Progenitor cell of endocrine pancreas (in vitro differentiated cells): ENCODE results near the gene EVI5L. TPM values are rescaled to one million over a fixed set of nuclear protein-coding genes. Genes with fewer than 3 reads are reported as not detected.

Experiments
- DNase-seq: peaks from one replicate; pipeline ENCODE4 v3.0.0; 2021; ENCODE audit warnings: low spot score; ENCODE audit not compliant: unreplicated experiment
- H3K27ac Mint-ChIP-seq: 2 replicates; pipeline ENCODE4 v1.8.0; 2021; ENCODE audit warnings: mild to moderate bottlenecking, moderate library complexity, mixed read lengths
- H3K27me3 Mint-ChIP-seq: 2 replicates; pipeline ENCODE4 v1.8.0; 2021; ENCODE audit warnings: mixed read lengths
- H3K36me3 Mint-ChIP-seq: 2 replicates; pipeline ENCODE4 v1.8.0; 2022; ENCODE audit warnings: mixed read lengths; ENCODE audit not compliant: insufficient read depth
- H3K4me1 Mint-ChIP-seq: 2 replicates; pipeline ENCODE4 v1.8.0; 2021; ENCODE audit warnings: low read depth, mixed read lengths
- H3K4me3 Mint-ChIP-seq: 2 replicates; pipeline ENCODE4 v1.8.0; 2021; ENCODE audit warnings: low read depth, mild to moderate bottlenecking, moderate library complexity, mixed read lengths
- H3K9me3 Mint-ChIP-seq: 2 replicates; pipeline ENCODE4 v1.8.0; 2021; ENCODE audit warnings: low read depth, mixed read lengths
- total RNA-seq: library from RNA; stranded (reverse); gene quantifications from 2 replicates; pipeline ENCODE4 v1.2.1, GENCODE V29; 2021
- TF ChIP-seq, protein P1 (sequence below): fragments of 200-600 bp; sonication (generic); IDR thresholded peaks from one replicate; pipeline ENCODE4 v1.5.0; 2021; ENCODE audit warnings: antibody characterized with exemption, mild to moderate bottlenecking; ENCODE audit not compliant: unreplicated experiment

EVI5L gene
- total RNA-seq, 1 donor from 2014 or later: 16.2 TPM

DNA sequence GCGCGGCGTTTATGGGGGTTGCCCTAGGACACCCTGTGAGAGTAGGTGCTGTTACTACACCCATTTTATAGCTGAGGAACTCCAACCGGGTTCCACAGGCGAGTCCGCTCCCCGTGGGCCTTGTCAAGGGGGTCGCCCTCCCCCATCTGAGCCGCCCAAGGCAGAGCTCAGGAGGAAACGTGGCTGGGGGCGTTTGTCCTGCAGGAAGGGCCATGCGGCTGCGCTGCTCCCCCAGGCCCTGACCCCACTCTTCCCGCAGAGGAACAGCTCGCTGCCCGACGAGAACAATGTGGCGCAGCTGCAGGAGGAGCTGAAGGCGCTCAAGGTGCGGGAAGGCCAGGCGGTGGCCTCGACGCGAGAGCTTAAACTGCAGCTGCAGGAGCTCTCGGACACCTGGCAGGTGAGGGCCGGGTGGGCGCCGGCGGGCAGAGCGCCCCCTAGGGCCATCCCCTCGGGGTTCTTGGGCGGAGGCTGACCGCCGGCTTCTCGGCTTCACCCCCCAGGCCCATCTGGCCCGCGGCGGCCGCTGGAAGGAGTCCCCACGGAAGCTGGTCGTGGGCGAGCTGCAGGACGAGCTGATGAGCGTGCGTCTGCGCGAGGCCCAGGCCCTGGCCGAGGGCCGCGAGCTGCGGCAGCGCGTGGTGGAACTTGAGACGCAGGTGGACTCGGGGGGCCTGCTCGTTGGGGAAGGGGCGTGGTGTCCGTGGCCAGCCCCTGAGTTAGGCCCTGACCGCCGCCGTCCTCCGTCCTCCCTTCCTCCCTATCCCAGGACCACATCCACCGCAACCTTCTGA, 31.8 kb downstream of the EVI5L start:
- Mint-ChIP-seq H3K4me1 (peaks cover 6% of the 10 kb centered on the region), H3K27me3 (peaks cover 39% of the 10 kb centered on the region), H3K9me3 (no peaks in the 10 kb centered on the region), H3K27ac (peak overlapping the region; percentile 91), H3K4me3 (peak overlapping the region; percentile 72), H3K36me3 (no peaks in the 10 kb centered on the region)
- TF ChIP-seq, protein P1, sequence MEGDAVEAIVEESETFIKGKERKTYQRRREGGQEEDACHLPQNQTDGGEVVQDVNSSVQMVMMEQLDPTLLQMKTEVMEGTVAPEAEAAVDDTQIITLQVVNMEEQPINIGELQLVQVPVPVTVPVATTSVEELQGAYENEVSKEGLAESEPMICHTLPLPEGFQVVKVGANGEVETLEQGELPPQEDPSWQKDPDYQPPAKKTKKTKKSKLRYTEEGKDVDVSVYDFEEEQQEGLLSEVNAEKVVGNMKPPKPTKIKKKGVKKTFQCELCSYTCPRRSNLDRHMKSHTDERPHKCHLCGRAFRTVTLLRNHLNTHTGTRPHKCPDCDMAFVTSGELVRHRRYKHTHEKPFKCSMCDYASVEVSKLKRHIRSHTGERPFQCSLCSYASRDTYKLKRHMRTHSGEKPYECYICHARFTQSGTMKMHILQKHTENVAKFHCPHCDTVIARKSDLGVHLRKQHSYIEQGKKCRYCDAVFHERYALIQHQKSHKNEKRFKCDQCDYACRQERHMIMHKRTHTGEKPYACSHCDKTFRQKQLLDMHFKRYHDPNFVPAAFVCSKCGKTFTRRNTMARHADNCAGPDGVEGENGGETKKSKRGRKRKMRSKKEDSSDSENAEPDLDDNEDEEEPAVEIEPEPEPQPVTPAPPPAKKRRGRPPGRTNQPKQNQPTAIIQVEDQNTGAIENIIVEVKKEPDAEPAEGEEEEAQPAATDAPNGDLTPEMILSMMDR: peak; percentile 61
- no peak for DNase-seq

DNA sequence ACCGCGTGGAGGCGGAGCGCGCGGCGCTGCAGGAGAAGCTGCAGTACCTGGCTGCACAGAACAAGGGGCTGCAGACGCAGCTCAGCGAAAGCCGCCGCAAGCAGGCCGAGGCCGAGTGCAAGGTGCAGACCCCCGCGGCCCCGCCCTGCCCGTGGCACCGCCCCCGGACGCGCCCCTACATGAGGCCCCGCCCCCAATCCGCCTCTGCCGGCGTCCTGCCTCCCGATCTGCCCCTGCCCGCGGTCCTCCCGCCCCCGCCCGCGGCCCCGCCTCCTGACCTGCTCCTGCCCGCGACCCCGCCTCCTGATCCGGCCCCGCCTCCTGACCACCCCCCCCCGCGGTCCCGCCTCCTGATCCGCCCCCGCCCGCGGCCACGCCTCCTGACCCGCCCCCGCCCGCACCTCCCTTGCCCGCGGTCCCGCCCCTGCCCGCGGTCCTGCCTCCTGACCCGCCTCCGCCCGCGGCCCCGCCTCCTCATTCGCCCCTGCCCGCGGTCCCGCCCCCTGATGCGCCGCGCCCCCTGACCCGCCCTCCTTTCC, 32.5 kb downstream of the EVI5L start:
- TF ChIP-seq, protein P1: no peak
- Mint-ChIP-seq H3K9me3 (no peaks in the 10 kb centered on the region), H3K4me1 (peaks cover 6% of the 10 kb centered on the region), H3K27ac (peak overlapping the region; percentile 91), H3K27me3 (peaks cover 41% of the 10 kb centered on the region), H3K4me3 (peak overlapping the region; percentile 72), H3K36me3 (no peaks in the 10 kb centered on the region)
- DNase-seq: peak; percentile 90

DNA sequence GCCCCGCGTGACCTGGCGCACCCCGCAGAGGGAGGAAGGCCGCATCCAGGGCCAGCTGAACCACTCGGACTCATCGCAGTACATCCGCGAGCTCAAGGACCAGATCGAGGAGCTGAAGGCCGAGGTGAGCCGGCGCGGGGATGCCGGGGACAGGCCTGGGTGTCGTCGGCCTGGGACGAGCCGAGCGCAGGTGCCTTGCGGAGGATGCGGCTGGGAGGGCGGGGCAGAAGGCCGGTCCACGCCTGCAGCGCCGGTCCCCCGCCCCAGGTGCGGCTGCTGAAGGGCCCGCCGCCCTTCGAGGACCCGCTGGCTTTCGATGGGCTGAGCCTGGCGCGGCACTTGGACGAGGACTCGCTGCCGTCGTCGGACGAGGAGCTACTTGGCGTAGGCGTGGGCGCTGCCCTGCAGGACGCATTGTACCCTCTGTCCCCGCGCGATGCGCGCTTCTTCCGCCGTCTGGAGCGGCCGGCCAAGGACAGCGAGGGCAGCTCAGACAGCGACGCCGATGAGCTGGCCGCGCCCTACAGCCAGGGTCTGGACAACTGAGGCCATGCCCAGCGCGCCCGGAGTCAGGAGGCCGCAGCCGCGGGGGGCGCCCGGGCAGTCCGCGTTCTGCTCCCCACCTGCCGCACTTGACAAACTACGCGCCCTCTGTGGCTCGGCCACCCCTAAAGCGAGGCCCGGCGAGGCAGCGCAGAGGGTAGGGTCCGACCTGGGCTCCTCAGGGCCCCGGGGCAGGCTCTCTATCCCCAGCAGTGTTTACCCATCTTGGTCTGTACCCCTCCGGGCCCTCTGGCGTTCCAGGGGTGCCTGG, 33.3 kb downstream of the EVI5L start:
- no peak for DNase-seq
- H3K27me3 Mint-ChIP-seq: peaks cover 41% of the 10 kb centered on the region
- H3K9me3 Mint-ChIP-seq: no peaks in the 10 kb centered on the region
- peaks cover 5% of the 10 kb centered on the region for H3K4me1 Mint-ChIP-seq
- TF ChIP-seq, protein P1: no peak
- H3K27ac Mint-ChIP-seq: no peak overlapping the region
- peaks cover 2% of the 10 kb centered on the region for H3K36me3 Mint-ChIP-seq
- no peak overlapping the region for H3K4me3 Mint-ChIP-seq

DNA sequence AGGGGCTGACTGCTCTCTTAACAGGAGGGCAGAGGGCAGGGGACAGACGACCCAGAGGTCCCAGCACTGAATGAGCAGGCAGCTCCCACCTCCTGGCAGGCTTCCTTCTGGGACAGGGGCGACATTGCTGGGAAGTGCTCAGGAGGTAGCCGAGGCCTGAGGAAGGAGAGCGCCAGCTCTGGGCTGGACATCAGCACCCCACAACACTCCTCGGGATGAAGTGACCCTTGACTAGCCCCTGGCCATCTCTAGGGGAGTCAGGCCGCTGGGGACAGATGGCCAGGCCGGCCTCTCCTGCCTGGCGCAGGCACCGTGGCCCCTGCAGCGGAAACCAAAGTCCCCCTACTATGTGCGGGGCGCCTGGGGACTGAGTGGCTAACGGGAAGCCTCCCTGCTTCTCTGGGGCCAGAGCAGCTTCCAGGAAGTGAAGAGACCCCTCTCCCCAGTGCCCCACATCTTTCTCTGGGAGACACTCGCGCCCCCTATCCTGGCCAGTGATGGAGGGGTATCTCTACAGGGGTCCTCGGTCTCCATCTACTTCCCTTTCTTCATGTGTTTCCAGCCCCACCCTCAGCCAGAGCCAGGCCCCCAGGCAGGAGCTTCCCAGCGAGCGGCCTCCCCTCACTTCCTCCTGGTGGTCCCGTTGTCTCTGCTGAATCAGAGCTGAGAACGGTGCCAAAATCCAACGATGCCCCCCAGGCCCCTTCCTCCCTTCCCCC, 34.1 kb downstream of the EVI5L start:
- Mint-ChIP-seq H3K4me3 (no peak overlapping the region), H3K36me3 (peaks cover 2% of the 10 kb centered on the region), H3K27me3 (peaks cover 39% of the 10 kb centered on the region)

More for the DNA sequence above, 34.1 kb downstream of the EVI5L start:
- Mint-ChIP-seq H3K27ac (no peak overlapping the region), H3K9me3 (no peaks in the 10 kb centered on the region), H3K4me1 (peaks cover 4% of the 10 kb centered on the region)
- no peak for DNase-seq
- TF ChIP-seq, protein P1: no peak
